ENCODE data around the gene JAZF1. TPM values are rescaled to one million over a fixed set of nuclear protein-coding genes. Genes with fewer than 3 reads are reported as not detected.

JAZF1 gene
- total RNA-seq, 1 experiment from 2014 or later = 0.90 TPM

GRCh38 chr7:28226003-28226402, 45.4 kb upstream of the JAZF1 start:
- intact Hi-C loops (cut with micrococcal nuclease; ENCODE audit: unreplicated experiment) = no loop called here

GRCh38 chr7:28225576-28225975, 45.0 kb upstream of the JAZF1 start:
- no peak for DNase-seq
- Histone ChIP-seq H3K27me3 (ENCODE audit: insufficient read depth, low read depth) (no peaks in the 10 kb centered on the region), H3K4me2 (no peak overlapping the region), H3K27ac (no peak overlapping the region), H3K36me3 (ENCODE audit: low read depth) (no peaks in the 10 kb centered on the region), H3K4me1 (replicated peaks; ENCODE audit: insufficient read depth) (no peaks in the 10 kb centered on the region), H3K9me2 (ENCODE audit: insufficient read depth) (no peaks in the 10 kb centered on the region), H3F3A (ENCODE audit: insufficient read depth, low read depth) (no peaks in the 10 kb centered on the region), H3K4me3 (no peak overlapping the region), H3K79me2 (ENCODE audit: low read depth) (no peaks in the 10 kb centered on the region), H4K20me1 (ENCODE audit: insufficient read depth) (no peaks in the 10 kb centered on the region), H3K9me3 (ENCODE audit: insufficient read depth, low read depth) (no peaks in the 10 kb centered on the region), H2AFZ (no peak overlapping the region)
- intact Hi-C loops (cut with micrococcal nuclease; ENCODE audit: unreplicated experiment) = no loop called here
- CTCF ChIA-PET = no interaction called here
- no TSS peak for BruUV-seq (replicated peaks)
- no peak for TF ChIP-seq EZH2 (IDR thresholded peaks at IDR 0.05; ENCODE audit: low read depth)
- TF ChIP-seq CTCF (conservative IDR thresholded peaks at IDR 0.05) = no peak
- POLR2A ChIA-PET (ENCODE audit: unreplicated experiment) = no interaction called here

More at GRCh38 chr7:28226003-28226402, 45.4 kb upstream of the JAZF1 start:
- Histone ChIP-seq H3K27ac (no peak overlapping the region), H2AFZ (no peak overlapping the region), H3K4me2 (no peak overlapping the region), H3K79me2 (ENCODE audit: low read depth) (no peaks in the 10 kb centered on the region), H3K9me3 (ENCODE audit: insufficient read depth, low read depth) (no peaks in the 10 kb centered on the region), H3K27me3 (ENCODE audit: insufficient read depth, low read depth) (no peaks in the 10 kb centered on the region), H3K4me1 (replicated peaks; ENCODE audit: insufficient read depth) (no peaks in the 10 kb centered on the region), H3K9me2 (ENCODE audit: insufficient read depth) (no peaks in the 10 kb centered on the region), H3F3A (ENCODE audit: insufficient read depth, low read depth) (no peaks in the 10 kb centered on the region), H3K4me3 (no peak overlapping the region), H4K20me1 (ENCODE audit: insufficient read depth) (no peaks in the 10 kb centered on the region), H3K36me3 (ENCODE audit: low read depth) (no peaks in the 10 kb centered on the region)
- no peak for TF ChIP-seq CTCF (conservative IDR thresholded peaks at IDR 0.05)
- TF ChIP-seq EZH2 (IDR thresholded peaks at IDR 0.05; ENCODE audit: low read depth) = no peak
- no peak for DNase-seq
- BruUV-seq (replicated peaks) = no TSS peak
- ChIA-PET CTCF (no interaction called here), POLR2A (ENCODE audit: unreplicated experiment) (no interaction called here)

GRCh38 chr7:28224675-28225074, 44.1 kb upstream of the JAZF1 start:
- Histone ChIP-seq H3K9me2 (ENCODE audit: insufficient read depth) (no peaks in the 10 kb centered on the region), H3K4me2 (no peak overlapping the region), H3F3A (ENCODE audit: insufficient read depth, low read depth) (no peaks in the 10 kb centered on the region), H2AFZ (no peak overlapping the region), H3K27me3 (ENCODE audit: insufficient read depth, low read depth) (no peaks in the 10 kb centered on the region), H3K79me2 (ENCODE audit: low read depth) (no peaks in the 10 kb centered on the region), H4K20me1 (ENCODE audit: insufficient read depth) (no peaks in the 10 kb centered on the region), H3K4me3 (no peak overlapping the region), H3K36me3 (ENCODE audit: low read depth) (no peaks in the 10 kb centered on the region), H3K4me1 (replicated peaks; ENCODE audit: insufficient read depth) (no peaks in the 10 kb centered on the region), H3K27ac (no peak overlapping the region), H3K9me3 (ENCODE audit: insufficient read depth, low read depth) (no peaks in the 10 kb centered on the region)
- BruUV-seq (replicated peaks) = no TSS peak
- TF ChIP-seq EZH2 (IDR thresholded peaks at IDR 0.05; ENCODE audit: low read depth) = no peak
- POLR2A ChIA-PET (ENCODE audit: unreplicated experiment) = no interaction called here
- DNase-seq = no peak
- intact Hi-C loops (cut with micrococcal nuclease; ENCODE audit: unreplicated experiment) = no loop called here
- CTCF ChIA-PET = no interaction called here

GRCh38 chr7:28224172-28224571, 43.6 kb upstream of the JAZF1 start:
- Histone ChIP-seq H3K27me3 (ENCODE audit: insufficient read depth, low read depth) (no peaks in the 10 kb centered on the region), H4K20me1 (ENCODE audit: insufficient read depth) (no peaks in the 10 kb centered on the region), H3K4me3 (no peak overlapping the region), H3K9me3 (ENCODE audit: insufficient read depth, low read depth) (no peaks in the 10 kb centered on the region), H3F3A (ENCODE audit: insufficient read depth, low read depth) (no peaks in the 10 kb centered on the region), H2AFZ (no peak overlapping the region), H3K36me3 (ENCODE audit: low read depth) (no peaks in the 10 kb centered on the region), H3K9me2 (ENCODE audit: insufficient read depth) (no peaks in the 10 kb centered on the region), H3K27ac (no peak overlapping the region), H3K79me2 (ENCODE audit: low read depth) (no peaks in the 10 kb centered on the region), H3K4me2 (no peak overlapping the region), H3K4me1 (replicated peaks; ENCODE audit: insufficient read depth) (no peaks in the 10 kb centered on the region)
- CTCF ChIA-PET = no interaction called here
- no peak for DNase-seq
- no TSS peak for BruUV-seq (replicated peaks)
- intact Hi-C loops (cut with micrococcal nuclease; ENCODE audit: unreplicated experiment) = no loop called here
- POLR2A ChIA-PET (ENCODE audit: unreplicated experiment) = no interaction called here
- no peak for TF ChIP-seq CTCF (conservative IDR thresholded peaks at IDR 0.05)

Measured in PC-9 (cell line).